ENCODE measurements around the gene AGMAT.

Gene AGMAT

DNA sequence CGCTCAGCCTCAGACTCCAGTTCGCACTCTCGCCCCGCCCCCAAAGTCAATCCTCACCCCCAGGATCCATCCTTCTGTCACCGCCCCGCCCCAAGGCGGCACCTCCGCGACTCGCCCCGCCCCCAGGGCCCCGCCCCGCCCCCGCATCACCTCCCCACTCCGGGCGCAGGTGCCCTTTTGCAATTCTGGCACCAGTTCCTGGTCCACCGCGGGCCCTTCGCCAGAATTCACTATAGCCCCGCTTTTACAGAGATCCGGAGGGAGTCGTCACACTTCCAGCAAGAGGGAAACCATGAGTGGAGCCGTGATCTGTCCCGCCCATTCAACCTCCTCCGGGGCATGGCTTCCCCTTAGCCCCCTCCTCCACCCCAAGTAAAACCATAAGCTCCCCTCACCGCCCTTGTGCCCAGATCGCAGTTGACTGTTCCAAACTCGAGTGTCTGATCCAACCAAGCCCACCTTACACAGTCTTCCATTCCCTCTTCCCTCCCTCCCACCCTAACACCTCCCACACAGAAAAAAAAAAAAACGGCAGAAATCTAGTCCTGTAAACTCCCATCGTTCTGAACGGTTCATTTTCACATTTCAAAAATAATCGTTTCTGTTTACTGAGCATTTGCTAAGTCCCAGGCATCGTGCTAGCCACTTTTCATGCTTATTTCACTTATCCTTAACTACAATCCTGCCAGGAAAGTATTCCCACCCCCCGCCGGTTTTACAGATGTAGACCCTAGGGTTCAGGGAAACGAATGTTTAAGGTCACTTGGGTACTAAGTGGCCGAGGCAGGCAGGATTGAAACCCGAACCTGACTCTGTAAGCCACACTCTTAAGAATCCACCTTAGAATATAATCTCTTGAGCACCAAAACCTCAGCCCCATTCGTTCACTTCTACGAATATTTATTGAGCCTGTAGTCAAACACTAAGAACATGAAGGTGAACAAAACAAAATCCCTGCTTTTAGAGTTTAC, 59.5 kb downstream of the AGMAT start:
- no peaks in the 10 kb centered on the region for H3K27me3 Mint-ChIP-seq
- no peaks in the 10 kb centered on the region for H3K9me3 Mint-ChIP-seq
- H3K27ac Mint-ChIP-seq, result peak overlapping the region; percentile 98
- H3K4me3 Mint-ChIP-seq, result peak overlapping the region; percentile 82
- H3K4me1 Mint-ChIP-seq (ENCODE audit: low read depth), result peaks cover 48% of the 10 kb centered on the region
- no peaks in the 10 kb centered on the region for H3K36me3 Mint-ChIP-seq (ENCODE audit: low read depth)

DNA sequence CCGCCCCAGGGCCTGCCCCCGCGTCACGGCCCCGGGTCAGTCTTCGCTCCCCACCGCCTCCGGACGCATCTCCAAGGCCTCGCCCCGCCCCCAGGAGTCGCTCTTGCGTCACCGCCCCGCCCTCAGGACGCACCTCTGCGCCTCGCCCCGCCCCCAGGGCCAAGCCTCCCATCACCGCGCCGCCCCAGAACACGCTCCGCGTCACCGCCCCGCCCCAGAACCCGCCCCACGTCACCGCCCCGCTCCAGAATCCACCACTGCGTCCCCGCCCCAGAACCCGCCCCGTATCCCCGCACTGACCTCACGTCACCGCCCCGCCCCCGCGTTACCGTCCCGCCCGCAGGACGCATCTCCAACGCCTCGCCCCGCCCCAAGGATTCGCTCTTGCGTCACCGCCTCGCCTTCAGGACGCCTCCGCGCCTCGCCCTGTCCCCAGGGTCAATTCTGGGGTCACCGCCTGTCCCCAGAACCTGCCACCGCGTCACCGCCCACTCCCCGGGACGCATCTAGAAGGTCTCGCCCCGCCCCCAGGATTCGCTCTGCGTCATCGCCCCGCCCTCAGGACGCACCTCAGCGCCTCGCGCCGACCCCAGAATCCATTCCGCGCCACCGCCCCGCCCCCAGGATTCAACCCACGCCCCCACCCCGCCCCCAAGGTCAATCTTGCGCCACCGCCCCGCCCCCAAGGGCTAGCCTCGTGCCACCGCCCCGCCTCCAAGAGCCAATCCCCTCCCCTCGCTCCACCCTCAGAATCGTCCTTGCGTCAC, 60.4 kb downstream of the AGMAT start:
- H3K27ac Mint-ChIP-seq, result peak overlapping the region; percentile 98
- peaks cover 48% of the 10 kb centered on the region for H3K4me1 Mint-ChIP-seq (ENCODE audit: low read depth)
- H3K9me3 Mint-ChIP-seq, result no peaks in the 10 kb centered on the region
- no peaks in the 10 kb centered on the region for H3K36me3 Mint-ChIP-seq (ENCODE audit: low read depth)
- peak overlapping the region; percentile 82 for H3K4me3 Mint-ChIP-seq
- no peaks in the 10 kb centered on the region for H3K27me3 Mint-ChIP-seq

GRCh38 chr1:15524021-15524282, 60.9 kb downstream of the AGMAT start, which contains the start of gene CASP9:
CASP9 (minus strand) TSS chr1:15524215; CDS start chr1:15524200, 15 bp downstream.
- Mint-ChIP-seq H3K27ac (peak within 1 kb of the TSS; percentile 98), H3K4me3 (peak within 1 kb of the TSS; percentile 82), H3K27me3 (no peaks in the 10 kb centered on the region)

GRCh38 chr1:15523104-15524020, 61.5 kb downstream of the AGMAT start:
- Mint-ChIP-seq H3K27me3 (no peaks in the 10 kb centered on the region), H3K9me3 (no peaks in the 10 kb centered on the region), H3K4me3 (peak overlapping the region; percentile 82), H3K27ac (peak overlapping the region; percentile 49), H3K4me1 (ENCODE audit: low read depth) (peaks cover 44% of the 10 kb centered on the region), H3K36me3 (ENCODE audit: low read depth) (no peaks in the 10 kb centered on the region)

More at GRCh38 chr1:15524021-15524282, 60.9 kb downstream of the AGMAT start, which contains the start of gene CASP9:
- Mint-ChIP-seq H3K36me3 (ENCODE audit: low read depth) (no peaks in the 10 kb centered on the region), H3K4me1 (ENCODE audit: low read depth) (peaks cover 48% of the 10 kb centered on the region), H3K9me3 (no peaks in the 10 kb centered on the region)

- H3K4me1 Mint-ChIP-seq (ENCODE audit: low read depth), result peaks cover 37% of the 10 kb centered on the region
- H3K4me3 Mint-ChIP-seq, result peak overlapping the region; percentile 82
- no peak overlapping the region for H3K27ac Mint-ChIP-seq
- peaks cover 4% of the 10 kb centered on the region for H3K36me3 Mint-ChIP-seq (ENCODE audit: low read depth)
- no peaks in the 10 kb centered on the region for H3K9me3 Mint-ChIP-seq
- no peaks in the 10 kb centered on the region for H3K27me3 Mint-ChIP-seq
These were observed 62.3 kb downstream of the AGMAT start for GRCh38 chr1:15522551-15522950.
